ENCODE data around the gene TERT.

DNA sequence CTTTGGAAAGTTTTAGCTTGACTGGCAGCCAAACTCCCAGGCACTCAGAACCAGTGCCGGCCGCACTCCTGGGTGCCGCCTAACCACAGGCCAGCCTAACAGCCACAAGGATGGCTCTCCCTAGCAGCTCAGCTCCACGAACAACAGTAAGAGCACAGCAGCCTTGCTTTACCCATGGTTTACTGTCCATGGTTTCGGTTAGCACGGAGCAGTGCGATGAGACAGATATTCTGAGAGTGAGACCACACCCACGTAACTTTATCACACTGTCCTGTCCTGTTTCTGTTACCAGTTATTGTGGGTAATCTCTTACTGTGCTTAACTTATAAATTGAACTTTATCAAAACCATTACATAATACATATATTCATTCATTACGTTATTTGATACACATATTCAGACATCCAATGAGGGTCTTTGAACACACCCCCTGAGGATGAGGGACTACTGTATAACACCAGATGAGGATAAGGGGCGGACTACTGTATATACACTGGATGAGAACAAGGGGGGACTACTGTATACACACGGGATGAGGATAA lies 37.7 kb upstream of the TERT start:
- TF ChIP-seq POLR2AphosphoS5 (IDR thresholded peaks at IDR 0.05; ENCODE audit: low read depth, low read length) (no peak), POLR2A (IDR thresholded peaks at IDR 0.05; ENCODE audit: low read depth, low read length) (no peak), TAF1 (IDR thresholded peaks at IDR 0.05; ENCODE audit: borderline replicate concordance, low read depth, low read length) (no peak)
